Measurements from ENCODE around the gene TPRG1.

Gene TPRG1

DNA sequence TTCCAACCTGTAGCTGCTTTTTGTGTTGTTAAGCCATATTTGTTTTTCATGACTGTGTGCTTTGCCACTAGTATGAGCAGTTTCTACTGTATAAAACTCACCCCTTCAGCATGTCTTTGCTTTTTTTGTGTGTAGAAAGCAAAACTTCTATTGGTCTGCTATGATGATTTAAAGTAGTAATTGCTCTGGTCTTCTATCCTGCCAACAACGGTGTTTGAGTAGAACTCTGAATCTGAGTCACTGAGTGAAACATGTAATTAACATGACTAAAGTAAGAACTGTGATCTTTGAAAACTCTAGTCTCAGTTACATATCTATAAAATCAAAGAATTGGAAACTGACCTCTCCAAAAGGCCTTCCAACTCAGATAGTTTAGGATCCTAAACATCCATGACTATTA, 133.6 kb downstream of the TPRG1 start:
- H3K4me1 ChIP-seq (ENCODE audit: control insufficient read depth, low read length) = no peaks in the 10 kb centered on the region
- no peaks in the 10 kb centered on the region for H4K20me1 ChIP-seq (ENCODE audit: control insufficient read depth, insufficient read depth, low read depth, low read length)
- no peak overlapping the region for H3K27ac ChIP-seq (ENCODE audit: low read depth, low read length)
- TF ChIP-seq, protein P1, sequence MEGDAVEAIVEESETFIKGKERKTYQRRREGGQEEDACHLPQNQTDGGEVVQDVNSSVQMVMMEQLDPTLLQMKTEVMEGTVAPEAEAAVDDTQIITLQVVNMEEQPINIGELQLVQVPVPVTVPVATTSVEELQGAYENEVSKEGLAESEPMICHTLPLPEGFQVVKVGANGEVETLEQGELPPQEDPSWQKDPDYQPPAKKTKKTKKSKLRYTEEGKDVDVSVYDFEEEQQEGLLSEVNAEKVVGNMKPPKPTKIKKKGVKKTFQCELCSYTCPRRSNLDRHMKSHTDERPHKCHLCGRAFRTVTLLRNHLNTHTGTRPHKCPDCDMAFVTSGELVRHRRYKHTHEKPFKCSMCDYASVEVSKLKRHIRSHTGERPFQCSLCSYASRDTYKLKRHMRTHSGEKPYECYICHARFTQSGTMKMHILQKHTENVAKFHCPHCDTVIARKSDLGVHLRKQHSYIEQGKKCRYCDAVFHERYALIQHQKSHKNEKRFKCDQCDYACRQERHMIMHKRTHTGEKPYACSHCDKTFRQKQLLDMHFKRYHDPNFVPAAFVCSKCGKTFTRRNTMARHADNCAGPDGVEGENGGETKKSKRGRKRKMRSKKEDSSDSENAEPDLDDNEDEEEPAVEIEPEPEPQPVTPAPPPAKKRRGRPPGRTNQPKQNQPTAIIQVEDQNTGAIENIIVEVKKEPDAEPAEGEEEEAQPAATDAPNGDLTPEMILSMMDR (IDR thresholded peaks at IDR 0.05; ENCODE audit: low read depth, low read length, poor library complexity, severe bottlenecking) = no peak
- no peak for TF ChIP-seq EZH2phosphoT487 (IDR thresholded peaks at IDR 0.05; ENCODE audit: borderline replicate concordance, low read length)
- no peaks in the 10 kb centered on the region for H3F3A ChIP-seq (ENCODE audit: control insufficient read depth, insufficient read depth)
- no peaks in the 10 kb centered on the region for H3K36me3 ChIP-seq (ENCODE audit: control insufficient read depth, low read length)
- H3K79me2 ChIP-seq (ENCODE audit: control insufficient read depth, low read length) = no peaks in the 10 kb centered on the region
- no peak overlapping the region for H3K4me2 ChIP-seq (ENCODE audit: low read length)
- H3K9me2 ChIP-seq (replicated peaks; ENCODE audit: control insufficient read depth, low read length) = no peaks in the 10 kb centered on the region
- no peak overlapping the region for H3K4me3 ChIP-seq (ENCODE audit: low read length)
- no peaks in the 10 kb centered on the region for H3K9me3 ChIP-seq (ENCODE audit: control insufficient read depth, insufficient read depth, low read length)
- peaks cover 49% of the 10 kb centered on the region for H3K27me3 ChIP-seq (ENCODE audit: control insufficient read depth, low read length)

DNA sequence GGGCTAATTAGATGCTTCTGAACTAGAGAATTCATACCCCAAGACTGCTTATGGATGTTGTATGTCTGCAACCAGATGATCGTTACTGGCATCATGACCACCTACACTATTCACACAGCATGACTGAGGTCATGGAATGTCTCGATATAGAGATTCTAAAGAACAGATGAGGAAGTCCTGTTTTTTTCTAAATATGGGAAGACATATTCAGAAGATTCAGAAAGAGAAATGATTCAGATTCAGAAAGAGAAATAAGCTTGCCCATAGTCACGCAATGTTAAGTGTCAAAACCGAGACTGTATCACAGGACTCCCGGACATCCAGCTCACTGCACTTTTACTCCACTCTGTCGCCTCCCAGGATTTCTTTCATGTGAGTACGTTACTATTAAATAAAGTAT, 136.2 kb downstream of the TPRG1 start:
- H3K9me3 ChIP-seq (ENCODE audit: control insufficient read depth, insufficient read depth, low read length) = no peaks in the 10 kb centered on the region
- no peaks in the 10 kb centered on the region for H4K20me1 ChIP-seq (ENCODE audit: control insufficient read depth, insufficient read depth, low read depth, low read length)
- H3K79me2 ChIP-seq (ENCODE audit: control insufficient read depth, low read length) = no peaks in the 10 kb centered on the region
- H3K27ac ChIP-seq (ENCODE audit: low read depth, low read length) = no peak overlapping the region
- H3K4me2 ChIP-seq (ENCODE audit: low read length) = no peak overlapping the region
- peaks cover 49% of the 10 kb centered on the region for H3K27me3 ChIP-seq (ENCODE audit: control insufficient read depth, low read length)
- H3K4me3 ChIP-seq (ENCODE audit: low read length) = no peak overlapping the region
- H3F3A ChIP-seq (ENCODE audit: control insufficient read depth, insufficient read depth) = no peaks in the 10 kb centered on the region
- no peaks in the 10 kb centered on the region for H3K4me1 ChIP-seq (ENCODE audit: control insufficient read depth, low read length)
- H3K9me2 ChIP-seq (replicated peaks; ENCODE audit: control insufficient read depth, low read length) = no peaks in the 10 kb centered on the region
- no peaks in the 10 kb centered on the region for H3K36me3 ChIP-seq (ENCODE audit: control insufficient read depth, low read length)
- TF ChIP-seq EZH2phosphoT487 (IDR thresholded peaks at IDR 0.05; ENCODE audit: borderline replicate concordance, low read length) = no peak
- TF ChIP-seq, protein P1 (IDR thresholded peaks at IDR 0.05; ENCODE audit: low read depth, low read length, poor library complexity, severe bottlenecking) = no peak

DNA sequence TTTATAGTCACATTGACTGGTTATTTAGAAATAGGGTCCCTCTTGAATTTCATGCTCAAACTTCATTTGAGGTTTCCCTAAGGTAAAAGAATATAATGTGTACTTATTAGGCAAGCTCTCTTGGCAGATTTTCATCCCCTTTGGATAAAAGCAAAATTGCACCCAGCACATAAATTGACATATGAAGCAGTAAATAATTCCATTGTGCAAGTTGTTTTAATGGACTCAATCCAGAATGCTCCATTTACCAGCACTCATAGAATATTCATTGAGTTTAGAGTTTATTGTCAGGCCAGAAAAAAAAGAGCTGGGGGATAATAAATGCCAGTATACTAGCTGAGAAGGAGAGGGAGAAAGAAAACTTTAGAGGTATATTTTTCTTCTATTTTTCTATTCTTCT, 136.8 kb downstream of the TPRG1 start:
- no peak overlapping the region for H3K4me2 ChIP-seq (ENCODE audit: low read length)
- peaks cover 45% of the 10 kb centered on the region for H3K27me3 ChIP-seq (ENCODE audit: control insufficient read depth, low read length)
- H3K9me3 ChIP-seq (ENCODE audit: control insufficient read depth, insufficient read depth, low read length) = no peaks in the 10 kb centered on the region
- no peak overlapping the region for H3K27ac ChIP-seq (ENCODE audit: low read depth, low read length)
- no peaks in the 10 kb centered on the region for H3K36me3 ChIP-seq (ENCODE audit: control insufficient read depth, low read length)
- no peak for TF ChIP-seq EZH2phosphoT487 (IDR thresholded peaks at IDR 0.05; ENCODE audit: borderline replicate concordance, low read length)
- TF ChIP-seq, protein P1 (IDR thresholded peaks at IDR 0.05; ENCODE audit: low read depth, low read length, poor library complexity, severe bottlenecking) = no peak
- H4K20me1 ChIP-seq (ENCODE audit: control insufficient read depth, insufficient read depth, low read depth, low read length) = no peaks in the 10 kb centered on the region
- no peaks in the 10 kb centered on the region for H3F3A ChIP-seq (ENCODE audit: control insufficient read depth, insufficient read depth)
- H3K9me2 ChIP-seq (replicated peaks; ENCODE audit: control insufficient read depth, low read length) = no peaks in the 10 kb centered on the region
- H3K79me2 ChIP-seq (ENCODE audit: control insufficient read depth, low read length) = no peaks in the 10 kb centered on the region
- no peaks in the 10 kb centered on the region for H3K4me1 ChIP-seq (ENCODE audit: control insufficient read depth, low read length)
- H3K4me3 ChIP-seq (ENCODE audit: low read length) = no peak overlapping the region

Measured in DOHH2 (cell line).